ENCODE data around the gene PLK3. TPM values are rescaled to one million over a fixed set of nuclear protein-coding genes. Genes with fewer than 3 reads are reported as not detected.

Gene PLK3
- total RNA-seq, 2 donors from 2014 or later: 20.8 to 29.7 TPM

DNA sequence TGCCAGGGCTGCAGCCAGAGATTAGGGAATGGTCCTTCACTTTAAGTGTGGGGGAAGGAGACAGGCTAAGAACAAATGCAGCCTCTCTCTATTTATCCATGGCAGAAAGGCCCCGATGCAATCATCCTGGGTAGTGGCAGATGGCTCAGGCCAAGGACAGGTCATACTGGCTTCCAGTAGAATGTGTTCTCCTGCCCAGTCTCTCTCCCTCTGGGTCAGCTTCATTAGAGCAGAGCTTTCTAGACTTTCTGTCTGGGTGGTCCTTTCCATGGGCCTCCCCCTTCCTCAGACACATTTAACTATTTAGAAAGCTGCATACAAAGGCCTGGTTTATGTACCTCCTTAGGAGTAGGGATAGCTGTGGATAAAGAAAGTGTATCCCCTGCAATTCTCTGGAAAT, 47.7 kb downstream of the PLK3 start:
- H3K4me3 ChIP-seq: no peak overlapping the region
- H3K27me3 ChIP-seq: no peaks in the 10 kb centered on the region
- DNase-seq (no peak), ATAC-seq (no peak)
- no peaks in the 10 kb centered on the region for H3K9me3 ChIP-seq
- peaks cover 8% of the 10 kb centered on the region for H3K4me1 ChIP-seq
- intact Hi-C loops (cut with DNase I): no loop called here
- H3K36me3 ChIP-seq (replicated peaks in 1 of 2; ENCODE audit: insufficient read depth in 1 of 2, low read depth in 2 of 2): no peaks in the 10 kb centered on the region
- 71 to 83% methylated on average over 1 of the region's 1 CpG for WGBS, 2 donors
- no peak overlapping the region for H3K27ac ChIP-seq
- no peak for TF ChIP-seq POLR2A (IDR thresholded peaks at IDR 0.05)
- TF ChIP-seq, protein P1, sequence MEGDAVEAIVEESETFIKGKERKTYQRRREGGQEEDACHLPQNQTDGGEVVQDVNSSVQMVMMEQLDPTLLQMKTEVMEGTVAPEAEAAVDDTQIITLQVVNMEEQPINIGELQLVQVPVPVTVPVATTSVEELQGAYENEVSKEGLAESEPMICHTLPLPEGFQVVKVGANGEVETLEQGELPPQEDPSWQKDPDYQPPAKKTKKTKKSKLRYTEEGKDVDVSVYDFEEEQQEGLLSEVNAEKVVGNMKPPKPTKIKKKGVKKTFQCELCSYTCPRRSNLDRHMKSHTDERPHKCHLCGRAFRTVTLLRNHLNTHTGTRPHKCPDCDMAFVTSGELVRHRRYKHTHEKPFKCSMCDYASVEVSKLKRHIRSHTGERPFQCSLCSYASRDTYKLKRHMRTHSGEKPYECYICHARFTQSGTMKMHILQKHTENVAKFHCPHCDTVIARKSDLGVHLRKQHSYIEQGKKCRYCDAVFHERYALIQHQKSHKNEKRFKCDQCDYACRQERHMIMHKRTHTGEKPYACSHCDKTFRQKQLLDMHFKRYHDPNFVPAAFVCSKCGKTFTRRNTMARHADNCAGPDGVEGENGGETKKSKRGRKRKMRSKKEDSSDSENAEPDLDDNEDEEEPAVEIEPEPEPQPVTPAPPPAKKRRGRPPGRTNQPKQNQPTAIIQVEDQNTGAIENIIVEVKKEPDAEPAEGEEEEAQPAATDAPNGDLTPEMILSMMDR (IDR thresholded peaks at IDR 0.05): no peak

DNA sequence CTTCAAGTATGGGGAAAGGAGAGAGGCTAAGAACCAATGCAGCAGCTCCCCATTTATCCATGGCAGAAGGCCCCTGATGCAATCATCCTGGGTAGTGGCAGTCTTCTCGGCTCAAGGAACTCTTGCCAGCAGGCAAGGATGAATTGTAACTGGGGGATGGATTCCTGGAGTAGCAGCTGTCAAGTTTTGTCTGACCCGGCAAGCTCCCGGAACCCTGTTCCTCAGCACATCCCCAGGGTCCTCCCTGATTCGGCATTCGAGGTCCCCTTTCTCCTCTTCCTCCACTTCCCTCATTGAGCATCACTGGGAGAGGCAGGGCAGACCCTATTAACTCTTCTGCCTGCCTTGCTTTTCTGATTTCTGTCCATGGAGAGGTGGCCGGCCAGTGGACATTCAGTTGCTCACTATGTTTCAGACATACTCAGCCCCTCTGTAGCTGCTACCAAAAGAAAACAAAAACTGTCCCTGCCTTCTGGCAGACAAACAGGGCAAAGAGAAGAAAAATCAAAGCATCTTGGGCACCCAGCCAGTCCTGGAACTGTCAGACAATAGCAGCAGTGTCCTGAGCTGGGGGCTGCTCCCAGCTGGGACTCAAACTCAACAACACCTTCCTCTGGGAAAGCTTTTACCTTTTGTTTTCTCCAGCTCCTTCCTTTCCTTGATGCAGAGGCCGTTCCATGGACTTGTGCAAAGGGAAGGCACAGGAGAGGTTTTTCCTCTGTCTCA, 48.4 kb downstream of the PLK3 start:
- WGBS, 2 donors: 79 to 90% methylated on average over 7 of the region's 7 CpGs
- DNase-seq: no peak
- TF ChIP-seq POLR2A (IDR thresholded peaks at IDR 0.05): no peak
- TF ChIP-seq, protein P1 (IDR thresholded peaks at IDR 0.05): no peak
- ATAC-seq: no peak
- intact Hi-C loops (cut with DNase I): no loop called here
- Histone ChIP-seq H3K36me3 (replicated peaks in 1 of 2; ENCODE audit: insufficient read depth in 1 of 2, low read depth in 2 of 2) (no peaks in the 10 kb centered on the region), H3K4me3 (no peak overlapping the region), H3K27me3 (no peaks in the 10 kb centered on the region), H3K9me3 (no peaks in the 10 kb centered on the region), H3K4me1 (peaks cover under 1% of the 10 kb centered on the region), H3K27ac (no peak overlapping the region)

DNA sequence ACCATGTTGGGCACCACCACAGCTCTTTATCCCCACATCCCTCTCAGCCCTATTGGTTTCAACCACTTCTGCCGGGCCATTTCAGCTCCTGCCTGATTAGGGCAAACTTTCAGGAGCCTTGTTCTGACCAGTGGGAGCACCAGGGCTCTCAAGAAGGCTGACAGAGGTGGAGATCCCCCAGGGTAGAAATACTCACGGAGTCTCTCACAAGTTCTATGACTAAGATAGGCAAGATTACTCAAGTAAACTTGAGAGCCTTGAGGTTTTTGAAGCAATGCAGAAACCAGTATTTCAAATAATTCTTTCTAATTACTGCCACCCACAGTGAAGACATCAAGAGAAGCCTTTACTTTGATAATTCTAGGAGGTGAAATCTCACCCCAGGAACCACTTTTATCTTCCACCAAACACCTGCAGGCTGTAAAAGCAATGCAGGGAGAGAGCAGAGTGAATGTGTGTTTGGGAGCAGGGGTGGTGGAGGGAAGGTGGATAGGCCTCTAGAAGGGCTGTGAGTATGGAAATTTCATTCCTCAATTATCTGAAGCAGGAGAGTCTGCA, 49.5 kb downstream of the PLK3 start:
- Histone ChIP-seq H3K36me3 (replicated peaks in 1 of 2; ENCODE audit: insufficient read depth in 1 of 2, low read depth in 2 of 2) (no peaks in the 10 kb centered on the region), H3K9me3 (no peaks in the 10 kb centered on the region), H3K4me1 (no peaks in the 10 kb centered on the region), H3K4me3 (no peak overlapping the region), H3K27me3 (no peaks in the 10 kb centered on the region), H3K27ac (no peak overlapping the region)
- DNase-seq (no peak), ATAC-seq (no peak)
- intact Hi-C loops (cut with DNase I): no loop called here
- WGBS, 2 donors: 85 to 100% methylated on average over 2 of the region's 2 CpGs
- TF ChIP-seq, protein P1 (IDR thresholded peaks at IDR 0.05): no peak
- TF ChIP-seq POLR2A (IDR thresholded peaks at IDR 0.05): no peak

DNA sequence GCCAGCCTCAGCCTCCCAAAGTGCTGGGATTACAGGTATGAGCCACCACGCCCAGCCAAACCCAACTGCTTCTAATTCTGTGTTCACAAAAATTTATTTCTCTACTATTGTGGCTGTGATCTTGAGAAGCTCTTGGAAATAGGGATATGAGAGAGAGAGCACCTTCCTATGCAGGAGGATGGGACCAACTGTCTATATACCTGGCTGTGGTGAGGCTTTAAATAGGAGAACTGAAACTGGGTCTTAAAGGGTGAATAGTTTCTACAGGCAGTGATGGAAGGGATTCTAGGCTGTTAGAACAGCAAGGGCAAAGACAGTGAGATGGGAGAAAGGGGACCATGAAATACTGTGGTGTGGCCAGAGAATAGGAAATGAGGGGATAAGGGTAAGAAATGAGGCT, 51.1 kb downstream of the PLK3 start:
- H3K4me3 ChIP-seq: no peak overlapping the region
- H3K27me3 ChIP-seq: no peaks in the 10 kb centered on the region
- H3K4me1 ChIP-seq: no peaks in the 10 kb centered on the region
- H3K27ac ChIP-seq: no peak overlapping the region
- DNase-seq (no peak), ATAC-seq (no peak)
- WGBS, 2 donors: 89 to 94% methylated on average over 1 of the region's 1 CpG
- TF ChIP-seq, protein P1 (IDR thresholded peaks at IDR 0.05): no peak
- no peak for TF ChIP-seq POLR2A (IDR thresholded peaks at IDR 0.05)
- no peaks in the 10 kb centered on the region for H3K36me3 ChIP-seq (replicated peaks in 1 of 2; ENCODE audit: insufficient read depth in 1 of 2, low read depth in 2 of 2)
- intact Hi-C loops (cut with DNase I): no loop called here
- no peaks in the 10 kb centered on the region for H3K9me3 ChIP-seq

DNA sequence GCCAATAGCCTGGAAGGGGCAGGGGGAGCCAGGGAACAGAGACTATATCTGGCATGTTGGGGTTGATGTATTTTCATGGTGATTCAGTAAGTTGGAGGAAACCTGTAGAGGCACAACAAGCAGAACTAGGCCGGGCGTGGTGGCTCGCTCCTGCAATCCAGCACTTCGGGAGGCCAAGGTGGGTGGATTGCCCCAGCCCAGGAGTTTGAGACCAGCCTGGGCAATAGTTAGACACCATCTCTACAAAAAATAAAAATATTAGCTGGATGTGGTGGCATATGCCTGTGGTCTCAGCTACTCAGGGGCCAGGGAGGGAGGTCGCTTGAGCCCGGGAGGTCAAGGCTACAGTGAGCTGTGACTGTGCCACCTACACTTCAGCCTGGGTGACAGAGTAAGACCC, 53.0 kb downstream of the PLK3 start:
- Histone ChIP-seq H3K36me3 (replicated peaks in 1 of 2; ENCODE audit: insufficient read depth in 1 of 2, low read depth in 2 of 2) (no peaks in the 10 kb centered on the region), H3K27me3 (no peaks in the 10 kb centered on the region), H3K4me1 (no peaks in the 10 kb centered on the region), H3K27ac (no peak overlapping the region), H3K9me3 (no peaks in the 10 kb centered on the region), H3K4me3 (no peak overlapping the region)
- ATAC-seq (no peak), DNase-seq (no peak)
- 93 to 96% methylated on average over 6 of the region's 6 CpGs for WGBS, 2 donors
- intact Hi-C loops (cut with DNase I): no loop called here
- TF ChIP-seq POLR2A (IDR thresholded peaks at IDR 0.05): no peak
- TF ChIP-seq, protein P1 (IDR thresholded peaks at IDR 0.05): no peak

All from body of pancreas (tissue), 4 donors.